GM18498 (cell line): ENCODE data around the gene PALLD.
A peak's percentile ranks its signal among the peaks of the same experiment; 100 is the strongest.

Experiments used
- ATAC-seq: cut with Tn5 transposase; IDR thresholded peaks from one replicate; pipeline ENCODE4 v1.9.1; 2021; ENCODE audit warnings: mild to moderate bottlenecking, moderate library complexity; ENCODE audit not compliant: unreplicated experiment

PALLD gene

DNA sequence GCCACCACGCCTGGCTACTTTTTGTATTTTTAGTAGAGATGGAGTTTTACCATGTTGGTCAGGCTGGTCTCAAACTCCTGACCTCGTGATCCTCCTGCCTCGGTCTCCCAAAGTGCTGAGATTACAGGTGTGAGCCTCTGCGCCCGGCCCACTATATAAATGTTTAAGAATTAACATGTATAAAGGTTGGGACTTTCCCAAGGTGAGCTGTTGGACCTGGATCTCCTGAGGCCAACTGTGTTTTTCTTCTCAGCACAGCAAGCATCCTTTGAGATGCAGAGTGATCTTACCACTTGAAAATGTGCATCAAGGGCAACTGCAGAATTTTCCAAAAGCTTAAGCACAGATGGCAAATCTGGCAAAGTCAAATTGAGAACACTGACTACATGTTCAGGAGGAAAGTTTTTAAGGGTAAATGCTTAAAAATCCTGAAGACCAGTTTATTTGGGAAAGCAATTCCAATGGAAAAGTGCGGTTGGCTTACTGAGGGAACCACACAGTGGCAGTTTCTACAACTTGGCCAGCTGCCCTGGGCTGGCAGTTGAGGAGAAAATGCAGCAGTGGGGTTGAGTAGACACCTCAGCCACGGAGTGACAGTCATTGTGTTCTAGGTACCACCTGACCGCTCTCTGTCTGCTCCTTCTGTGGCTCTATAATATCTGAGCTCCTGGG lies 344.3 kb downstream of the PALLD start:
- no peak for ATAC-seq

DNA sequence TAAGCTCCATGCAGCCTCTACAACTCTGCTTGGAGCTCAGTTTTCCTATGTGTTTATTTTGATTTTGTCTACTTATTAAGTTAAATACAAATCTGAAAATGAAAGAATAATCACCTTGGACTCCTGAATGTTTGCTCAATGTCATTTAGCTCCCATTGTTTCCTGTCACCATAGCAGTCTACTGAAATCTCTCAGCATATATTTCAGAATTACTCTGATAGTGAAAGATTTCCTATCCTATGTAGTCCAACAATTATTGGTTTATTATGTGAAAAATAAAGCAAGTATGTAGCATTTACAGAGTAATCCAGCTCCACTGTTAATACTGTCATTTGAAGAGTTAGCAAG lies 344.8 kb downstream of the PALLD start:
- ATAC-seq = no peak

DNA sequence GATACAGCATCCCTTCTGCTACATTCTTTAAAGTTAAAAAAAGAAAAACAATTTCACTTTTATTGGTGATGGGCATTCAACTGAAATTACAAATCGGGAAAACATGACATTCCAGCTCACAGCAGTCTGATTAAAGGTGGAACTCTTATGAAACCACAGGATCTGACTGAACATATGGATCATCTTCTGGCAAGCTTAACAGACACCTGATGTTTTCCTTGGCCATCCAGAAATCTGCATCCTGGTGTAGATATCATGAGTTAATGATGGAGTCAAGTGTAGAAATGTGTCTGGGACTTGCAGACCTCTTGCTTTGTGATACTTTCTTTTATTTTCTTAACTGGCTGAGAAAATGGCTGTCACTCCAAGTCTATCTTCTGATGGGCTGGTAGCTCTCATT lies 345.3 kb downstream of the PALLD start:
- ATAC-seq = no peak

DNA sequence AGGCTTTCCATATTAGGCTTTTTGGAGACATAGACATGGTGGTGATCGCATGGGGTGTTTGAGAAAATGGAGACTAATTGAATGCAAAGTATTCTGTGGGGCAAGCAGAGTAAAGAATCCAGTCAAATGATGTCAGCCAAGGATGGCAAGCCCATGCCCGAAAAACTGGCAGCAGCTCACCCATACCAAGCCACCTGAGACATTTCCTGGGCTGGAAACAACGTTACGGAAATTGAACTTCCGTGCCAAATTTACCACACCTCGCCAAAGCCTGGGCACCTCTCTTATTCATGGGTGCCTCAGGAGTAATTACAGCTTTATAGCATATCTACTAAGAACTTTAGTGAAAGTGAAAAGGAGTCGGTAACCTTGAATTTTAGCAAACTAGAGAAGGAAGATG lies 346.8 kb downstream of the PALLD start:
- ATAC-seq = no peak

DNA sequence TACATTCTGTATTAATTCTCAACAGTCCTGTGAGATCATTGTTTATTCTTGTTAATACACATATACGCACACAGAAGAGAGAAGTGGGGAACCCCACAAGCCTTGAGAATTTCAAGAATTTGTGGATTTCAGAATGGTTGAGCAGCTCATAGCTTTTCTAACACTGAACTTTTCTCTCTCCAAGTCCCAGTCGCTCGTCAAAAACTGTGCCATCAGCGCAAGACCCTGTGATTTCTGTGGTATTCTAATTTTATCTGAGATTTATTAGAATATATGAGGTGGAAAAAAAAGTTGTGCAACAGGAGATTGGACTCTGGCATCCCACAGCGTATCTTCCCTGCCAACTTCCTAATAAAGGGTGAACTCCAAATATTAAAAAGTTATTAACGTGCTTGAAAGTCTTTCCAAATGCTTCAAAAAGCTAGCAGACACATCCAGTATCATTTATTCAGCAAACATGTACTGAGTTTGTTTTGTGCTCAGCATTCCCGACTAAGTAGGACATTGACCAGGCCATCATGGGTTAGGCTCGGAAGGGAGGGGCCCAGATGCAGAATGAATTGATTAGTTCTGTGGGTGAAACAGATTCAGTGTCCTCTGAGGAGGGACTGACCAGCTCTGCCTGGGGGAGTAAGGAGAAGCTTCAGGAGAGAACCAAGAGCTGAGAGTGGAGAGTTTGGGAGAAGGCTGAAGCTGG lies 347.6 kb downstream of the PALLD start:
- no peak for ATAC-seq

DNA sequence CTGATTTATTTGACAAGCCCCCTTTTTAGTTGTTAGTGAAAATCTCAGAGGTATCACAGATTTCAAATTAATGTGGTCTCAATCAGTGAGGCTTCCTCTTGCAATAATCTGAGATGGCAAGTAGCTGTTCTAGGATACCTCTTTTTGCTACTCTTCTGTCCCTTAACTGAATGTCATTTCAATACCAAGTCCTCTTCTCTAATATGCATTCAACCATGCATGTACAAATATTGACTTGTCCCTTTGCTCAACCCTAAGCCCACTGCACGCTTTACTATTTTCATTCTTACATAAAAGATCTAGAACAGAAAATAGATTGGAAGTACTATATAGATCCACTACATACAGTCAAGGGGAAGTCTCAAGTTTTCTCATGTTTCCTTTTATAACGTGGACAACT lies 349.0 kb downstream of the PALLD start:
- ATAC-seq = no peak

DNA sequence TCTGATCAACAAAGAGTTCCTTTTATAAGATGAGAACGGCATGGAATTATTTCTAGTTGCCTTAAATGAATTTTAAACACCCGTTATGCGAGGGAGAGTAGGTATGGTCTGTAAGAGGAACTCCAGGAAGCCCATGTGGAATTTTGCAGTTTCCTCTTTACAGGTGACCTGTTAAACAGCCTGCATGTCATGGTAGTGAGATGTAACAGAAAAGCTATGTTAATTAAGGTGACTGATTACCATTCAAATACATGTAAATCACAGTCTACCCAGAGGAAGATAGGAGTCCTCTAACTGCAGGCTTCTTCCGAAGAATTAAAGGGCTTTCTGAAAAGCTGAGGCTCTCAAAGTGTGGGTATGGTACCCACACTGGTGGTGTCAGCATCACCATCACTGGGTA lies 349.6 kb downstream of the PALLD start:
- ATAC-seq = no peak

DNA sequence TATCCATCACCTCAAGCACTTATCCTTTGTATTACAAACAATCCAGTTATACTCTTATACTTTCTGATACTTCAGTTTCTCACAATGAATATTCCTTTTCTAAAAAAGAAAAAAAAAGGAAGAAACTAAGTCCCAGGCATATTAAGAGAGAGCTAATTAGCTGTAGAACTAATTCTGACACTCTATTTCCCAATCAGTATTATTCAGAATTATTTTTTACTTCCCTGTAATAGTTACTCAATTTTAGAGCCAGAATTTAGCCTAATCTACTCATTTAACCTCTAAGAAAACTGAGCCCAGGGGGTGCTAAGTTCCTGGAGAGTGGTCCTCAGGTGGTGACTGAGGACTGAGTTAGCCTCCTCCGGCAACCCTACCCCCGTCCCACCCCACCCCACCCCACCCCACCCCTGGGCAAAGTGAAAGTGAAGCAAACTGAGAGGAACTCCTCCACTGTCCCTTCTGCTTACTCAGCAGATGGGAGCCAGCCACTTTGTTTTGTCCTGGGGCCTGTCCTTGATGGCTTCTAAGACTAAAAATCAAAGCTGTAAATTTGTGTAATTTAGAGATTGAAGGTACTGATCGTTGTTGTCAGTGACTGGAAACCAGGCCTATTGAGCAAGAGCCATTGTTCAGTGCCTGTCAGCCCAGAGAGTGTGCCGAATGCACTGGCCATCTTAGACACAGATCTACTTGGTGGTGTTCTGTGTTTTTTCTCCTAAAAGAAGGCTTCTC lies 351.1 kb downstream of the PALLD start:
- ATAC-seq = no peak

DNA sequence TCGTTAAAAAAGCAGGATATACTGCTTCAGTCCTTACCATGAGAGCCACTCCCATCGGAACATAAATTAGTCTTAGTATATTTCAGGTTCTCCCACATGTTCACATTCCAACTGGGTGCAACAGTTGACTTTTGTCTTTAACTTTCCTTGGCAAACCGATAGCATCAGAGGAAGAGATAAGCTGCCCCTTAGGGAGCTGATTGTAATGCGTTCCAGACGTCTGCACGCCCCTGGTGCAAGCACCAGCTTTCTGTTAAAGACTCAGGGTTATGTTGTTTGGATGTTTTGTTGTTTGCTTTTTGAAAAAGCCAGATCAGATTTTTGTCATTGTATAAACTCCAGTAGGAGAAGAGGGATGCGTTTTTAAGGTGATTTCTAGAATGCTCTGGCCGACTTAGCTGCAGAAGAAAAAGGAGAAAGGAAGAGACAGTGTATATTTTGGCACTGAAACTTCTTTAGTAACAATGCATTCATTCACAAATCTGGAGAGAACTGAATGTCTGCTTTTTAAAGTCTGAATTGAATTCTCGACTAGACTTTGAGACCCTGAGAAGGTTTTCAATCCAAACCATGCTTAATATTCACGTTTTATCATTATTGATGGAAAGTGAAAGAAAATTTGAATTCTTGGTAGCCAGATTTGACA lies 352.3 kb downstream of the PALLD start:
- ATAC-seq = no peak

DNA sequence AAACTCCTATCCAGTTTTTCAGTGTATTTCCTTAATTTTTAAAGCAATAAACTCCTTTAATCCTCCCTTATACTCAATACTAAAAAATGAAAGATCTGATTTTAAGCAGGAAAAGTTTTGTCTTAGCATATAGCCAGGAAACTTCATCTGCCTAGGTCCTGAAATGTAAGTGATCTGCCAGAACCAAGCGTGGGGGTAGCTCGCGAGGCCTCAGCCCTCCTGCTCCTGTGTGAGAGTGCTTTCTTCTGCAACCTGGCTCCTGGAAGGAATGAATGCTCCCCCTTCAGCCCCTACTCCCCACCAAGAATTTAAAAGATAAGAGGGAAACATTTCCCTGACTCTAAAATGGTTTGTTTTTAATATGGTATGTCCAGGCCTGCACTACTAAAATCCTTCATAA lies 353.1 kb downstream of the PALLD start:
- no peak for ATAC-seq

DNA sequence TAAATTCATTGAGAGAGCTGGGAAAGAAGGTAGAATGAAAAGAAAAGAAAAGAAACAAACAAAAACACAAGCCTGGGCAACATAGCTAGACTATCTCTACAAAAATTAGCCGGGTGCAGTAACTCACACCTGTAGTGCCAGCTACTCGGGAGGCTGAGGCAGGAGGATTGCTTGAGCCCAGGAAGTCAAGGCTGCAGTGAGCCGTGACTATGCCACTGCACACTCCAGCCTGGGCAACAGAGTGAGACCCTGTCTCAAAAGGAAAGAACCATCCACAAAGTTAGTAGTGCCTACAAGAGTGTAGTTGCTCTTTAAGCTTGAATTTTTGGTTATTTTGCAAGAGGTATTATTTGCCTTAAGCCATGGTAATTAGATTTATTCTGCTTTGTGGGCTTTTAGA lies 355.5 kb downstream of the PALLD start:
- no peak for ATAC-seq

DNA sequence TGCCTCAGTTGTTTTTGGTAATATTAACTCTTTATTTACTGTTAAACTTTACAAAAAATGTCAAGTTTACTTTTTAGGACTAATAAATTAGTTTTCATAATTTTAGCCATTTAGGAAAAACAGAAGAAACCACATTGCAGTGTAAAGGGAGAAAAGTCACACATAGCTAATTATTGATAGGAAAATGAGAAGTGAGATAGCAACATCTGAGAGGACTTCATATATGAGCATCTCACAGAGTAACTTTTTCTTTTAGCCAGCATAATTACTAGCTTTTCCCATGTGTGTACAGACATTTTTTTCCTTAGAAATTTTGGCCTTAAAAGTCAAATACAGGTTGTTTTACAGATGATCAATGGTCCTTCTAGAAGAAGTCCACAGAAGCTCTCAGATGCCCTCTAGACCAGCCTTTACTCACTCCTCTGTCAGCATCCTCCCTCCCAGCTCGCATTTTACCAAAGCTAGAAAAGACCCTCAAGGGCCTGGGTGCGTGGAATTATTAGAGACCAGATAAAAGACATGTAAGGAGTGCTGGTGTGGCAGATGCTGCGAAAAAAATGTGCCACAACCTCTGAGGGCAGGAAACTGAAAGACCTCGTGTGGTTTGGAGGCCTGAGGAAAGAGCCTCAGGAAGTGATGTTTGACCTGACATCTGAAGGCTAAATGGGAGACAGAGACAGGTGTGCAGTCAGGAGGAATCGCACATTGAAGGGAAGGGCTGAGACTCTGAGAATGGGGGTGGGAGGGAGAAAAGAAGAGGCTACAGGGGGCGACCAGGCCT lies 356.3 kb downstream of the PALLD start:
- ATAC-seq = peak; percentile 68

DNA sequence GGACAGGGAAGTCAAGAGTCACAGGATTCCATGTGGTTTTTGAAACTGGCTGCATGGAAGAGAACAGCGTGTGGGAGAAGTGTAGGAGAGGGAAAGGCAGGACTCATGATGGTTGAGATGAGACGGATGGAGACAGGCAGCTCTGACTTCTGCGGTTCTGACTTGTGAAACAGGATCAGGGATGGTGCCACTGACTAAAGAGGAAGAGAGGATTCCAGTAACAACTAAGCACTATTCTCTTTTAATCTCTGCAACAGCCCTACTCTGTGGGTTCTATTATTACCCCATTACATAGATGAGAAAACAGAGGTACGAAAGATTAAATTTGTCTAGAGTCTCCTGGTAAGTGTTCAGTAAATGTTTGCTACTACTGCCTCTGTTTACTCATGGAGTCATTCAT lies 356.9 kb downstream of the PALLD start:
- ATAC-seq = peak; percentile 35

DNA sequence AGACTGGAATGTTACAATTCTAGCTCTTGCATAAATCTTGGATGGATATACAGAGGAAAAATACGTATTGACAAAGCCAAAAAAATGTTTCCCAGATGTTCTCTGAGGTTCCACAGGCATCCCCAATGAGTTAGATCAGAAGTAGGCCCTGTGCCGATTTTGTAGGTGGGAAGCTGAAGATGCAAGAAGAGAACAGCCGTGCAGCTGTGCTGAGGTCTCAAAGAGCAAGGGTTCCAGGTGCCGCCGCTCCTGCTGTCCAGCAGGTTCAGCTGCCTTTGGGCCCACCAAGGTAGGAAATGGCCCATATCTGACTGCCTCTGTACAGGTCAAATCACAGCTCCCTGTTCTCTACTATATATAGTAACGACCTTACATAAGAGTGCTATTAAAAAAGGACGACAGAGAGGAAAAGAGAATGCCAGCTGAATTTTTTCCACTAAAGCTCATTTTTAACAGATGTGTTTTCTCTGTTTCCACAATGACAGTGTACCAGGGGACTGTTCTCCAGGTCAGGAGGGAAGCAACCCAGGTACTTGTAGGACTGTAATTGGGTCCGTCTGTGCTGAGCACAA lies 357.6 kb downstream of the PALLD start:
- ATAC-seq = no peak

DNA sequence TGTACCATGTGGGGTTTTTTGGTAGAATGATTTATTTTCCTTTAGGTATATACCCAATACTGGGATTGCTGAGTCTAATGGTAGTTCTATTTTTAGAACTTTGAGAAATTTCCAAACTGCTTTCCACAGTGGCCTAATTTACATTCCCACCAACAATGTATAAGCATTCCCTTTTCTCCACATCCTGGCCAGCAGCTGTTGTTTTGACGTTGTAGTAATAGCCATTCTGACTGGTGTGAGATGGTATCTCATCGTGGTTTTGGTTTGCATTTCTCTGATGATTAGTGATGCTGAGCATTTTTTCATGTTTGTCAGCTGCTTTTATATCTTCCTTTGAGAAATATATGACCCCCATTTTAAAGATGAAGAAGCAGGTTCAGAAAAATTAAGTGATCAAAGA lies 359.5 kb downstream of the PALLD start:
- ATAC-seq = no peak

DNA sequence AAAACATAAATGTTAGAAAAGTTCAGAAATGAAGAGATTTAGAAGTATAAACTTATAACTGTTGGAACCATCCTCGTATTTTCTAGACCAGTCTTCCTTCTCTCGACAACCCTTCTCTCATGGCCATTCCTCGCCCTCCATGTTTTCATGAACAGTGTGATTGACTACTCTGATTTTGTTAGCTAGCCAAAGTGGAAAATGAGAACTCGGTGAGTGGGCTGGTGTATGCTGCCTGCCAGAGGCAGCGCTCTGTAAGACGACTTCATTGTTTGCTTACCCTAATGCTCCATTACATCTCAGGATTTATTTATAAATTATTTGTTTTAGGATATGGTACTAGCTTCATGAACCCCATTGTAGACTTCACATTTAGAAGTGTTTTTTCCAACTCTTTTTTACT lies 360.2 kb downstream of the PALLD start:
- no peak for ATAC-seq

DNA sequence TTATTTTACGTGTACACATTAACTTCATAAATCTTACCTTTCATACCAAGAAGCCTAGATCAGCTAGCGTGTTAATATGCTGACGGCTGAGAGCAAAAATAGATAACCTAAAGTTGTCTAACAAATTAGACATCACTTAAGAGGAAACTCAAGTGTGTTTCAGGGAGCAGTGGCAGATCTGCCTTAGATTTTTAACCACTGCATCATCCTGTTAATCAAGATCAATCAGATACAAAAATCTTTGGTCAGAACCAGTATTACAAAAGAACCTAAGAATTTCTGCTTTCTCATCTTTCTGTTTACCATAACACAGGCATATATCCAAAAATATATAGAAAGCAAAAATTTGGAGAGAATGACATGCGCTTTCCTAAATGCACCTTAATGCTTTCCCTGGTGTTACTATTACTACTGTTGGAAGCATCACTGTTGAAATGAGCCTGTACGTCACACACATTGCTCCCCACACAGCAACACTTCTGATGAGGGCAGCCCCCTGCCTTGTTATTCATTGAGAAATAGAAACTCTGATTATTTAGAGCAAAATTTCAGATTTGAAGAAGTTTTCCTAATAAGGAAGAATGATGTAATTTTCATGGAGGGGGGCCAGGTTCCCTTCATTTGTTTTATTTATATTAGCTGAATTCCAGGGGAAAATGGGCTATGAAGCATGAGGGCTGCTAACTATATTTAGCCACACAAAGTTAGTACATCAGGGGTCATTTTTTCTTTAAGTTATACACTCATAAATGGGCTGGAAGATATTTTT lies 360.9 kb downstream of the PALLD start:
- ATAC-seq = no peak

DNA sequence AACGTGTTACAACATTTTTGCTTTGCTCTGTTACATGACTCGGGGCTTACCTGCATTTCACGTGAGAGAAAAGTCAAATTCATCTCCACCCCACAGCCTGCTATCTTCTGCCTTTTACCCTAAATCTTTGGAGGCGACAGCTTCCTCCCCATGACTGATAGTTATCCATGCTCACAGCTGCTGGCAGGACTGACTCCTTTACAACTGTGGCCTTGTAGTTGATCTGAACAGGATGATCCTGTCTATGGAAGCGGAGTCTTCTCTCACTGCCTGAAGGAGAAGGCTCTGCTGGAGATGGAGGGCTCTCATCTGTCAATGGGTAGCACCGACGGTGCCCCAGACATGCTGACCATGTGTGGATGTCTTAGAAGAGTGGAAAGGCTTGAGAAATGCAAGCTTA lies 362.2 kb downstream of the PALLD start:
- no peak for ATAC-seq

DNA sequence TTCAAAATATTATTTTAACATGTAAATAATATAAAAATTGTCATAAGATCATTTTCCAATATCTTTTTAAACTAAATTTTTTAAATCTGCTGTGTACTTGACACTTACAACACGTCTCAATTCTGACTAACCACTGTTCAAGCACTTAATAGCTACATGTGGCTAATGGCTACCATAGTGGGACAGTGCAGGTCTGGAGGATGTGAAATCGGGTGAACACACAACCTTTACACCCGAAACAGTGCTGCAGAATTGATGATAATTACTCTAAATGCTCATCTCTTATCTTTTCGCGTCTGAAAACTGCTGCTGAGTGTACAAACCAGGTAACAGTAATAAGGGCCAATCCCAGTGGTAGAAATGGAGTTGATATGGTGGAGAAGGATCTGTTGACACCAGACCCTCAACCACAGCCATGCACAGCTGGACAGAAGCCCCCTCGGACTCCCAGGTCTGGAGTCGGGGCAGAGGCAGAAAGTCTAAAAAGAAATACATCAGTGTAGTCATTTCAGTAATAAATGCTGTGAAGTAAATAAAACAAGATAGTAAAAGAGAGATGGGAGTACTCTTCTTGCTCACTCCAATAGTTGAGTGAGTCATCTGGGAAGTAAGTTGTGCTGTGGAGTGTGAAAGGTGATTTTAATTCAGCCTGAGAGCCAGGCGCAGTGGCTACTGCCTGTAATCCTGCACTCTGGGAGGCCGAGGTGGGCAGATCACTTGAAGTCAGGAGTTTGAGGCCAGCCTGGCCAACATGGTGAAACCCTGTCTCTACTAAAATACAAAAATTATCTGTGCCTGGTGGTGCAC lies 363.2 kb downstream of the PALLD start:
- ATAC-seq = peak; percentile 89
